ENCODE data around the gene LY86. TPM values are rescaled to one million over a fixed set of nuclear protein-coding genes. Genes with fewer than 3 reads are reported as not detected.

LY86 gene
- total and polyA plus RNA-seq, 2 of the 13 experiments (the other 11 are each of a cell fraction or from before 2014, with no cell fraction given): not detected

DNA sequence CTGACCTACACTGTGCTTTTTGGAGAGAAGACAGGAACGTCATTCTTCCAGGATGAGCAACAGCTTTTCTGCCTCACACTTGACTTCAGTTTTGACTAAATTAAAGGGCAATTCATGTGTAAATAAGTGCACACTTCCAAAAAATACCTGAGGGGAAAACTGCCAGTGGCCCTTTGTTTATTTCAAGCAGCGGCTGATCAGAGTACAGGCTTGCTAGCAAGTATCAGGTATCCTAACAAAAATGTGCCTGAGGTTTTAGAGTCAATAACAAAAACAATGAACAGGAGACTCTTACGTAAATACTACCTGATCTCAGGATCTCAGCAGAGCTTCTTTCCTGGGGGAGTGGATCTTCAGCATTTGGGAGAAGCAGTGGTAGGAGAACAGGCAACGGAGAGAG, 12.4 kb downstream of the LY86 start (continued):
- TF ChIP-seq, protein P1, sequence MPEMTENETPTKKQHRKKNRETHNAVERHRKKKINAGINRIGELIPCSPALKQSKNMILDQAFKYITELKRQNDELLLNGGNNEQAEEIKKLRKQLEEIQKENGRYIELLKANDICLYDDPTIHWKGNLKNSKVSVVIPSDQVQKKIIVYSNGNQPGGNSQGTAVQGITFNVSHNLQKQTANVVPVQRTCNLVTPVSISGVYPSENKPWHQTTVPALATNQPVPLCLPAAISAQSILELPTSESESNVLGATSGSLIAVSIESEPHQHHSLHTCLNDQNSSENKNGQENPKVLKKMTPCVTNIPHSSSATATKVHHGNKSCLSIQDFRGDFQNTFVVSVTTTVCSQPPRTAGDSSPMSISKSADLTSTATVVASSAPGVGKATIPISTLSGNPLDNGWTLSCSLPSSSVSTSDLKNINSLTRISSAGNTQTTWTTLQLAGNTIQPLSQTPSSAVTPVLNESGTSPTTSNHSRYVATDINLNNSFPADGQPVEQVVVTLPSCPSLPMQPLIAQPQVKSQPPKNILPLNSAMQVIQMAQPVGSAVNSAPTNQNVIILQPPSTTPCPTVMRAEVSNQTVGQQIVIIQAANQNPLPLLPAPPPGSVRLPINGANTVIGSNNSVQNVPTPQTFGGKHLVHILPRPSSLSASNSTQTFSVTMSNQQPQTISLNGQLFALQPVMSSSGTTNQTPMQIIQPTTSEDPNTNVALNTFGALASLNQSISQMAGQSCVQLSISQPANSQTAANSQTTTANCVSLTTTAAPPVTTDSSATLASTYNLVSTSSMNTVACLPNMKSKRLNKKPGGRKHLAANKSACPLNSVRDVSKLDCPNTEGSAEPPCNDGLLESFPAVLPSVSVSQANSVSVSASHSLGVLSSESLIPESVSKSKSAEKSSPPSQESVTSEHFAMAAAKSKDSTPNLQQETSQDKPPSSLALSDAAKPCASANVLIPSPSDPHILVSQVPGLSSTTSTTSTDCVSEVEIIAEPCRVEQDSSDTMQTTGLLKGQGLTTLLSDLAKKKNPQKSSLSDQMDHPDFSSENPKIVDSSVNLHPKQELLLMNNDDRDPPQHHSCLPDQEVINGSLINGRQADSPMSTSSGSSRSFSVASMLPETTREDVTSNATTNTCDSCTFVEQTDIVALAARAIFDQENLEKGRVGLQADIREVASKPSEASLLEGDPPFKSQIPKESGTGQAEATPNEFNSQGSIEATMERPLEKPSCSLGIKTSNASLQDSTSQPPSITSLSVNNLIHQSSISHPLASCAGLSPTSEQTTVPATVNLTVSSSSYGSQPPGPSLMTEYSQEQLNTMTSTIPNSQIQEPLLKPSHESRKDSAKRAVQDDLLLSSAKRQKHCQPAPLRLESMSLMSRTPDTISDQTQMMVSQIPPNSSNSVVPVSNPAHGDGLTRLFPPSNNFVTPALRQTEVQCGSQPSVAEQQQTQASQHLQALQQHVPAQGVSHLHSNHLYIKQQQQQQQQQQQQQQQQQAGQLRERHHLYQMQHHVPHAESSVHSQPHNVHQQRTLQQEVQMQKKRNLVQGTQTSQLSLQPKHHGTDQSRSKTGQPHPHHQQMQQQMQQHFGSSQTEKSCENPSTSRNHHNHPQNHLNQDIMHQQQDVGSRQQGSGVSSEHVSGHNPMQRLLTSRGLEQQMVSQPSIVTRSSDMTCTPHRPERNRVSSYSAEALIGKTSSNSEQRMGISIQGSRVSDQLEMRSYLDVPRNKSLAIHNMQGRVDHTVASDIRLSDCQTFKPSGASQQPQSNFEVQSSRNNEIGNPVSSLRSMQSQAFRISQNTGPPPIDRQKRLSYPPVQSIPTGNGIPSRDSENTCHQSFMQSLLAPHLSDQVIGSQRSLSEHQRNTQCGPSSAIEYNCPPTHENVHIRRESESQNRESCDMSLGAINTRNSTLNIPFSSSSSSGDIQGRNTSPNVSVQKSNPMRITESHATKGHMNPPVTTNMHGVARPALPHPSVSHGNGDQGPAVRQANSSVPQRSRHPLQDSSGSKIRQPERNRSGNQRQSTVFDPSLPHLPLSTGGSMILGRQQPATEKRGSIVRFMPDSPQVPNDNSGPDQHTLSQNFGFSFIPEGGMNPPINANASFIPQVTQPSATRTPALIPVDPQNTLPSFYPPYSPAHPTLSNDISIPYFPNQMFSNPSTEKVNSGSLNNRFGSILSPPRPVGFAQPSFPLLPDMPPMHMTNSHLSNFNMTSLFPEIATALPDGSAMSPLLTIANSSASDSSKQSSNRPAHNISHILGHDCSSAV (CRISPR knock-in tag; IDR thresholded peaks at IDR 0.05; ENCODE audit: borderline replicate concordance): no peak
- TF ChIP-seq, protein P2, sequence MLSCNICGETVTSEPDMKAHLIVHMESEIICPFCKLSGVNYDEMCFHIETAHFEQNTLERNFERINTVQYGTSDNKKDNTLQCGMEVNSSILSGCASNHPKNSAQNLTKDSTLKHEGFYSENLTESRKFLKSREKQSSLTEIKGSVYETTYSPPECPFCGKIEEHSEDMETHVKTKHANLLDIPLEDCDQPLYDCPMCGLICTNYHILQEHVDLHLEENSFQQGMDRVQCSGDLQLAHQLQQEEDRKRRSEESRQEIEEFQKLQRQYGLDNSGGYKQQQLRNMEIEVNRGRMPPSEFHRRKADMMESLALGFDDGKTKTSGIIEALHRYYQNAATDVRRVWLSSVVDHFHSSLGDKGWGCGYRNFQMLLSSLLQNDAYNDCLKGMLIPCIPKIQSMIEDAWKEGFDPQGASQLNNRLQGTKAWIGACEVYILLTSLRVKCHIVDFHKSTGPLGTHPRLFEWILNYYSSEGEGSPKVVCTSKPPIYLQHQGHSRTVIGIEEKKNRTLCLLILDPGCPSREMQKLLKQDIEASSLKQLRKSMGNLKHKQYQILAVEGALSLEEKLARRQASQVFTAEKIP (CRISPR knock-in tag; IDR thresholded peaks at IDR 0.05; ENCODE audit: borderline replicate concordance): no peak
- TF ChIP-seq HHEX (CRISPR knock-in tag; IDR thresholded peaks at IDR 0.05): no peak
- TF ChIP-seq MAF1 (CRISPR knock-in tag; IDR thresholded peaks at IDR 0.05; ENCODE audit: borderline replicate concordance): no peak
